Choroid plexus epithelial cell (primary cell): Measurements from ENCODE around the gene PLAAT4.

Experiments
- DNase-seq: peaks from one replicate; pipeline ENCODE4 v3.0.0-alpha.2; 2010; ENCODE audit warnings: low read depth
- H3K4me3 ChIP-seq: 2 replicates; pipeline ENCODE4 v1.5.1; 2011; ENCODE audit warnings: low read depth, mild to moderate bottlenecking, control low read depth, low read length, moderate library complexity
- TF ChIP-seq, protein P1 (sequence below): conservative IDR thresholded peaks from 2 replicates; pipeline ENCODE4 v1.5.1; 2011; ENCODE audit warnings: low read depth, mild to moderate bottlenecking, control low read depth, inconsistent platforms, low read length, moderate library complexity

PLAAT4 gene

DNA sequence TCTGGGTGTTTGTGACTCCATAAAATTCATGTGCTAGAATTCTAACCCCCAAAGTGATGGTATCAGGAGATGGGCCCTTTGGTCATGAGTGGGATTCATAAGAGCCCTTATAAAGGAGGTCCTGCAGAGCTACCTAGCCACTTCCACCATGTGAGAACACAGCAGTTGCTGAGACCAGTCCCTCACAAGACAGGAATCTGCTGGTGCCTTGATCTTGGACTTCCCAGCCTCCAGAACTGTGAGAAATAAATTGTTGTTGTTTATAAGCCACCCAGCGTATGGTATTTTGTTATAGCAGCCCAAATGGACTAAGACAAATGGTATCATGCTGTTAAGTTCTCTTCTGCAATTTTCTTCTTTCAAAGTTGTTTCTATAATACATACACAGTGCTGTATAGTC, 44.2 kb upstream of the PLAAT4 start:
- H3K4me3 ChIP-seq: no peak overlapping the region
- TF ChIP-seq, protein P1, sequence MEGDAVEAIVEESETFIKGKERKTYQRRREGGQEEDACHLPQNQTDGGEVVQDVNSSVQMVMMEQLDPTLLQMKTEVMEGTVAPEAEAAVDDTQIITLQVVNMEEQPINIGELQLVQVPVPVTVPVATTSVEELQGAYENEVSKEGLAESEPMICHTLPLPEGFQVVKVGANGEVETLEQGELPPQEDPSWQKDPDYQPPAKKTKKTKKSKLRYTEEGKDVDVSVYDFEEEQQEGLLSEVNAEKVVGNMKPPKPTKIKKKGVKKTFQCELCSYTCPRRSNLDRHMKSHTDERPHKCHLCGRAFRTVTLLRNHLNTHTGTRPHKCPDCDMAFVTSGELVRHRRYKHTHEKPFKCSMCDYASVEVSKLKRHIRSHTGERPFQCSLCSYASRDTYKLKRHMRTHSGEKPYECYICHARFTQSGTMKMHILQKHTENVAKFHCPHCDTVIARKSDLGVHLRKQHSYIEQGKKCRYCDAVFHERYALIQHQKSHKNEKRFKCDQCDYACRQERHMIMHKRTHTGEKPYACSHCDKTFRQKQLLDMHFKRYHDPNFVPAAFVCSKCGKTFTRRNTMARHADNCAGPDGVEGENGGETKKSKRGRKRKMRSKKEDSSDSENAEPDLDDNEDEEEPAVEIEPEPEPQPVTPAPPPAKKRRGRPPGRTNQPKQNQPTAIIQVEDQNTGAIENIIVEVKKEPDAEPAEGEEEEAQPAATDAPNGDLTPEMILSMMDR: no peak
- no peak for DNase-seq

DNA sequence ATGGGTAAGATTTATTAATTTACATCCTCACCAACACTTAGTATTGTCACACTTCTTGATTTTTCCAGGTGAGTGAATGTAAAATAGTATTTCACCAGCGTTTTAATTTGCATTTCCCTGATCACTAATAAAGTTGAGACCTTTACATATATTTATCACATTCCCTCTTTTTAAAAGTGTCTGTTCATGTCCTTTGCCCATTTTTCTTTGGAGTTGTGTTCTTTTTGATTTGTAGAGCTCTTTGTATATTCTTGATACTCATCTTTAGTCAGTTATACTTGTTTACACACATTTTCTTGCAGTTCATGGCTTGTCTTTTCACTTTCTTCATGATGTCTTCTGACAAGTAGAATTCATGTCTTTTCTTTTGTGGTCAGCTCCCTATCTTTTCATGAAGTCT, 43.5 kb upstream of the PLAAT4 start:
- DNase-seq: no peak
- TF ChIP-seq, protein P1: no peak

DNA sequence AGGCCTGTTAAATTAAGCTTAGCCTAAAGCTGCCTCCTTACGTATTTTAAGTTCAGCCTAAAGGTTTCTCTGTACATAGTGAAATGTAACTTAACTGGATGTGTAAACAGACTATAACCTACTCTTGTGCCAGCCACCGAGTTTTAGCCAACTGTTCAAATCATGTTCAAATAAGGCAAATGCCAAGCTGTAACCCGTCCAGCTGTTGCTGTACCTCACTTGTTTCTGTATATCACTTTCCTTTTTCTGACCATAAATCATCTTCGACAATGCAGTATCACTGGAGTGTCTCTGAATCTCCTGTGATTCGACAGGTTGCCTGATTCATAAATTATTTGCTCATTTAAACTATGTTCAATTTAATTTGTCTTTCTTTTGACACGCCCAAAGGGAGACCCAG, 41.6 kb upstream of the PLAAT4 start:
- TF ChIP-seq, protein P1: no peak
- no peak for DNase-seq
- no peak overlapping the region for H3K4me3 ChIP-seq

More for the DNA sequence above, 43.5 kb upstream of the PLAAT4 start:
- no peak overlapping the region for H3K4me3 ChIP-seq

DNA sequence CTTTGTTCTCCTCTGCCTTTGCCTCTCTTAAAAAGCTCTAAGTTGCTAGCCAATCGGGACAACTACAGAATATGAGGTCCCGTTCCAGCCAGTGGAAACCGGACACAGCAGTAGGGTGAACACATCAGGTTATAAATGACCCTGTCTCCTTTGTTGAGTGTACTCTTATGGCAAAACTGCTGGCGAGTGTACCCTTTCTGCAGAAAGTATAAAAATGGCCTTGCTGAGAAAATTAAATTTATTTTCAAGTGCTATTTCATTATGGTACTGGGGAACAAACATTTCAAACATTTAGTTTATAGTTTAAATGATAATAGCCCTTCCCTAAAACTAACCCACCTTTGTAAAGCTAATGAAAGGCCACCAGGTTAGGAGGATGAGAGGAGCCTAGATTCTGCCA, 36.7 kb upstream of the PLAAT4 start:
- DNase-seq: no peak
- TF ChIP-seq, protein P1: no peak
- no peak overlapping the region for H3K4me3 ChIP-seq

DNA sequence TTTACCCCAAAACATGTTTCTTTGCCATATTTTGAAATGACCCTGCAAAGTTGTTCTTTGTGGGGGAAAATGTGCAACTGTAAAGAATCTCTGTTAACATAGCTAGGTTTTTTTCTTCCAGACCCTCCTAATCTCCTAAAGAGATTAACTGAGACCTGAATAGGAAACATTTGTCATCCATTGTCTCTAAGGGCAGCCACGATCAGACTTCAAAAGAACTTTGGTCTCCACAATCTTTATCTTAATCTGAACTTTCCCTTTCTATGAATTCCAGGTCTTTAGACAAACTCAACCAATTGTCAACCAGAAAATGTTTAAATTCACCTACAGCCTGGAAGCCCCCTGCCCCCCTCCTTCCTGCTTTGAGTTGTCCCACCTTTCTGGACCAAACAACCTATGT, 35.4 kb upstream of the PLAAT4 start:
- TF ChIP-seq, protein P1: no peak
- no peak for DNase-seq
- no peak overlapping the region for H3K4me3 ChIP-seq

DNA sequence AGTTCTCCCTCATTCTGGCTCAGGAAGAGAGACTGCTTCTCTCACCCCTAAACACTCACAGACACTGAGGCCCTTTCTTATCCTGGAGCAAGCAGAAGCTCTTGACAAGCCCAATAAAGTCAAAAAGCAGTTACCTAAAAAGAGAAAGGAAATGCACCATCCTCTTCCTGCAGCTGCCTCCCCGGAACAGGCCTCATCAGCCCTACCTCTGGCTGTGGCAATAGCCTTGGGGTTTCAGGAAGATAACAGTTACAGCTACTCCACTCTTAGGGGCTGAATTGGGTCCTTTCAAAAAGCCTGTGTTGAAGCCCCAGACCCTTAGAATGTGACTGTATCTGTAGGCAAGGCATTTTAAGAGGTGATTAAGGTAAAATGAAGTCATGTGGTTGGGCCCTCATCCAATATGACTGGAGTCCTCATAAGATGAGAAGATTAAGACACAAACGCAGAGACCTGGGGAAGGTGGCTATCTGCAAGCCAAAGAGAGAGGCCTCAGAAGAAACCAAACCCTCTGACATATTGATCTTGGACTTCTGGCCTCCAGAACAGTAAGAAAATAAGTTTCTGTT, 34.3 kb upstream of the PLAAT4 start:
- TF ChIP-seq, protein P1: no peak
- no peak for DNase-seq

DNA sequence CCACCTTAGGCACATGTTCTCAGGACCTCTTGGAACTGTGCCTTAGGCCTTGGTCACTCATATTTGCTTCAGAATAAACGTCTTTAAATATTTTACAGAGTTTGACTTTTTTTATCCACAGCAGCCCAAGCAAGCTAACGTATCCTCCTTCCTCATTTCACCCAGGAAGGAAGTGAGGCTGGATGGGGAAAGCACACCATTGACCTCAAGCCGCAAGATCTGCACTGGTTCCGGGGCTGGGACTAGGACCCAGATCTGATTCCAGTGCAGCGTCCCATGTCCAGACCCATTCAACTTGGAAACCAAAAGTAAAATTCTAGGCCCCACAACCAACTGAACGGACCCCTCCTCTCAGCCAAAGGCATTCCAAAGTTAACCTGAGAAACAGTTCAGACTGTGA, 33.1 kb upstream of the PLAAT4 start:
- H3K4me3 ChIP-seq: no peak overlapping the region
- TF ChIP-seq, protein P1: no peak
- no peak for DNase-seq

More for the DNA sequence above, 34.3 kb upstream of the PLAAT4 start:
- H3K4me3 ChIP-seq: no peak overlapping the region
